ENCODE measurements around the gene SRPK2.
"Not testable (repeated sequence)": the region's sequence is repeated elsewhere in the genome, so short reads cannot be mapped to it uniquely, and the experiment has no call there.

Gene SRPK2

DNA sequence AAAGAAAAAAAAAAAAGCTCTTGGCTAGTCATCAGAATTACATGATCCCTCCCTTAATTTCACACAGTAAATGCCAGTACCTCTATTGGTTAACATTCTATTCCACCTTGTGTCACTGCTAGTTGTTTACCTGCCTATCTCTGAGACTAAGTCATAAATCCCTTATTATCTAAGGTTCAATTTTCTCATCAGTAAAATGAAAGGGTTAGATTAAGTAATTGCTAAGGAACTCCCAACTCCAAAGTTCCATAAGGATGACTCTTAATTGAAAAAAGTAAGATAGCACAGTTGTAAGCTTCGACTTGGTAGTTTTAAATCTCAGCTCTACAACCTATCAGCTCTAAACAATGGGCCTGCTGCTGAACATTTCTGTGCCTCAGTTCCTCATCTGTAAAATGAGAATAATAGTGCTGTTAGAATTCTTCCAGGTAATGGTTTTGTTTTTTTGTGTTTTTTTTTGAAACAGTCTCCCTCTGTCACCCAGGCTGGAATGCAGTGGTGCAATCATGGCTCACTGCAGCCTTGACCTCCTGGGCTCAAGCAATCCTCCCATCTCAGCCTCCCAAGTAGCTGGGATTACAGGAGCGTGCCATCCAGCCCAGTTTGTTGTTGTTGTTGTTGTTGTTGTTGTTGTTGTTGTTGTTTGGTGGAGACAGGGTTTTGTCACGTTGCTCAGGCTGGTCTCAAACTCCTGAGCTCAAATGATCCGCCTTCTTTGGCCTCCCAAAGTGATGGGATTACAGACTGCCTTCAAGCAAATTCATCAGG, 35.6 kb downstream of the SRPK2 start:
- H3K9me3 ChIP-seq (ENCODE audit: control insufficient read depth in 2 of 2, low read length in 2 of 2): no peaks in the 10 kb centered on the region
- H3K4me1 ChIP-seq (ENCODE audit: control insufficient read depth, insufficient read depth, low read length): peaks cover 24% of the 10 kb centered on the region
- H3K27ac ChIP-seq (ENCODE audit: low read length): no peak overlapping the region
- H3K27me3 ChIP-seq (ENCODE audit: control insufficient read depth in 1 of 2, insufficient read depth in 2 of 2, low read length in 2 of 2): no peaks in the 10 kb centered on the region
- H3K9ac ChIP-seq (ENCODE audit: low read length in 2 of 2): no peak overlapping the region
- no peak overlapping the region for H3K4me3 ChIP-seq (ENCODE audit: low read length in 2 of 2)
- no peaks in the 10 kb centered on the region for H3K36me3 ChIP-seq (ENCODE audit: control insufficient read depth in 2 of 2, insufficient read depth in 2 of 2, low read length in 2 of 2)

- Histone ChIP-seq H3K9ac (ENCODE audit: low read length in 2 of 2) (peak overlapping the region in 1 of 2 donors; percentile 16), H3K27ac (ENCODE audit: low read length) (no peak overlapping the region), H3K4me3 (ENCODE audit: low read length in 2 of 2) (peak overlapping the region; percentile 22 to 46), H3K27me3 (ENCODE audit: control insufficient read depth in 1 of 2, insufficient read depth in 2 of 2, low read length in 2 of 2) (no peaks in the 10 kb centered on the region), H3K9me3 (ENCODE audit: control insufficient read depth in 2 of 2, low read length in 2 of 2) (no peaks in the 10 kb centered on the region), H3K36me3 (ENCODE audit: control insufficient read depth in 2 of 2, insufficient read depth in 2 of 2, low read length in 2 of 2) (no peaks in the 10 kb centered on the region), H3K4me1 (ENCODE audit: control insufficient read depth, insufficient read depth, low read length) (peaks cover 24% of the 10 kb centered on the region)
Measured at GRCh38 chr7:105352018-105352612, 36.6 kb downstream of the SRPK2 start.

GRCh38 chr7:105350906-105351305, 37.8 kb downstream of the SRPK2 start:
- peaks cover 24% of the 10 kb centered on the region for H3K4me1 ChIP-seq (ENCODE audit: control insufficient read depth, insufficient read depth, low read length)
- H3K9me3 ChIP-seq (ENCODE audit: control insufficient read depth in 2 of 2, low read length in 2 of 2): no peaks in the 10 kb centered on the region
- no peak overlapping the region for H3K9ac ChIP-seq (ENCODE audit: low read length in 2 of 2)
- H3K27ac ChIP-seq (ENCODE audit: low read length): no peak overlapping the region
- H3K36me3 ChIP-seq (ENCODE audit: control insufficient read depth in 2 of 2, insufficient read depth in 2 of 2, low read length in 2 of 2): no peaks in the 10 kb centered on the region
- no peaks in the 10 kb centered on the region for H3K27me3 ChIP-seq (ENCODE audit: control insufficient read depth in 1 of 2, insufficient read depth in 2 of 2, low read length in 2 of 2)
- H3K4me3 ChIP-seq (ENCODE audit: low read length in 2 of 2): no peak overlapping the region

GRCh38 chr7:105348177-105348576, 40.5 kb downstream of the SRPK2 start:
- H3K27ac ChIP-seq (ENCODE audit: low read length): not testable (repeated sequence)

DNA sequence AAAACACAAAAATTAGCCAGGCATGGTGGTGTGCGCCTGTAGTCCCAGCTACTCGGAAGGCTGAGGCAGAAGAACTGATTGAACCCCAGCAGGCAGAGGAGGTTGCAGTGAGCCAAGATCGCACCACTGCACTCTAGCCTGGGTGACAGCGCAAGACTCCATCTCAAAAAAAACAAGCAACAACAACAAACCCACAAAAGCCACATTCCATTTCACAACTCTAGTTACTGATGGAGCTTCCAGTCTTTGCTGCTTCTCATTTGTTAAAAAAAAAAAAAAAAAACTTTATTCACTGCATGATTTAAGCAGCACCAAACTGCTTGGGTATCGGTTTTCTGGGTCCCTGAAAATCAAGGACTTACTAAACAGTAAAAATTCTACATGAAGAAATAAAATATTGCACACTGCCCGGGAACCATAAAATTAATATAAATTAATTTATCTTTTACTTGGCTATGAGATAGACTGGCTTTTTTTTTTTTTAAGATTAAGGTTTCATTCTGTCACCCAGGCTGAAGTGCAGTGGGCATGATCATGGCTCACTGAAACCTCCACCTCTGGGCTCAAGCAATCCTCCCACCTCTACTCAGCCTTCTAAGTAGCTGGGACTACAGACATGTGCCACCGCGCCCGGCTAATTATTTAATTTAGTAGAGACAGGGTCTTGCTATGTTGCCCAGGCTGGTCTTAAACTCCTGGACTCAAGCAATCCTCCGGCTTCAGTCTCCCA, 42.0 kb downstream of the SRPK2 start:
- no peak overlapping the region for H3K27ac ChIP-seq (ENCODE audit: low read length)
- H3K4me3 ChIP-seq (ENCODE audit: low read length in 2 of 2): no peak overlapping the region
- no peaks in the 10 kb centered on the region for H3K9me3 ChIP-seq (ENCODE audit: control insufficient read depth in 2 of 2, low read length in 2 of 2)
- H3K36me3 ChIP-seq (ENCODE audit: control insufficient read depth in 2 of 2, insufficient read depth in 2 of 2, low read length in 2 of 2): no peaks in the 10 kb centered on the region
- H3K27me3 ChIP-seq (ENCODE audit: control insufficient read depth in 1 of 2, insufficient read depth in 2 of 2, low read length in 2 of 2): no peaks in the 10 kb centered on the region
- H3K4me1 ChIP-seq (ENCODE audit: control insufficient read depth, insufficient read depth, low read length): peaks cover 4% of the 10 kb centered on the region
- no peak overlapping the region for H3K9ac ChIP-seq (ENCODE audit: low read length in 2 of 2)

More at GRCh38 chr7:105348177-105348576, 40.5 kb downstream of the SRPK2 start:
- H3K9ac ChIP-seq (ENCODE audit: low read length in 2 of 2); H3K27me3 ChIP-seq (ENCODE audit: control insufficient read depth in 1 of 2, insufficient read depth in 2 of 2, low read length in 2 of 2); H3K4me3 ChIP-seq (ENCODE audit: low read length in 2 of 2); H3K36me3 ChIP-seq (ENCODE audit: control insufficient read depth in 2 of 2, insufficient read depth in 2 of 2, low read length in 2 of 2); H3K9me3 ChIP-seq (ENCODE audit: control insufficient read depth in 2 of 2, low read length in 2 of 2): not testable (repeated sequence)
- peaks cover 11% of the 10 kb centered on the region for H3K4me1 ChIP-seq (ENCODE audit: control insufficient read depth, insufficient read depth, low read length)

GRCh38 chr7:105346138-105346537, 42.6 kb downstream of the SRPK2 start:
- H3K9ac ChIP-seq (ENCODE audit: low read length in 2 of 2): no peak overlapping the region
- H3K27me3 ChIP-seq (ENCODE audit: control insufficient read depth in 1 of 2, insufficient read depth in 2 of 2, low read length in 2 of 2): no peaks in the 10 kb centered on the region
- peaks cover 3% of the 10 kb centered on the region for H3K4me1 ChIP-seq (ENCODE audit: control insufficient read depth, insufficient read depth, low read length)
- no peak overlapping the region for H3K4me3 ChIP-seq (ENCODE audit: low read length in 2 of 2)
- no peaks in the 10 kb centered on the region for H3K9me3 ChIP-seq (ENCODE audit: control insufficient read depth in 2 of 2, low read length in 2 of 2)
- H3K36me3 ChIP-seq (ENCODE audit: control insufficient read depth in 2 of 2, insufficient read depth in 2 of 2, low read length in 2 of 2): no peaks in the 10 kb centered on the region
- H3K27ac ChIP-seq (ENCODE audit: low read length): no peak overlapping the region

GRCh38 chr7:105345725-105346124, 43.0 kb downstream of the SRPK2 start:
- H3K36me3 ChIP-seq (ENCODE audit: control insufficient read depth in 2 of 2, insufficient read depth in 2 of 2, low read length in 2 of 2): no peaks in the 10 kb centered on the region
- H3K9me3 ChIP-seq (ENCODE audit: control insufficient read depth in 2 of 2, low read length in 2 of 2): no peaks in the 10 kb centered on the region
- no peak overlapping the region for H3K27ac ChIP-seq (ENCODE audit: low read length)
- no peaks in the 10 kb centered on the region for H3K4me1 ChIP-seq (ENCODE audit: control insufficient read depth, insufficient read depth, low read length)
- no peak overlapping the region for H3K4me3 ChIP-seq (ENCODE audit: low read length in 2 of 2)
- H3K9ac ChIP-seq (ENCODE audit: low read length in 2 of 2): no peak overlapping the region
- H3K27me3 ChIP-seq (ENCODE audit: control insufficient read depth in 1 of 2, insufficient read depth in 2 of 2, low read length in 2 of 2): no peaks in the 10 kb centered on the region

GRCh38 chr7:105345003-105345402, 43.7 kb downstream of the SRPK2 start:
- no peak overlapping the region for H3K27ac ChIP-seq (ENCODE audit: low read length)
- H3K4me1 ChIP-seq (ENCODE audit: control insufficient read depth, insufficient read depth, low read length): no peaks in the 10 kb centered on the region
- H3K27me3 ChIP-seq (ENCODE audit: control insufficient read depth in 1 of 2, insufficient read depth in 2 of 2, low read length in 2 of 2): no peaks in the 10 kb centered on the region
- no peaks in the 10 kb centered on the region for H3K9me3 ChIP-seq (ENCODE audit: control insufficient read depth in 2 of 2, low read length in 2 of 2)
- no peak overlapping the region for H3K9ac ChIP-seq (ENCODE audit: low read length in 2 of 2)
- no peak overlapping the region for H3K4me3 ChIP-seq (ENCODE audit: low read length in 2 of 2)
- no peaks in the 10 kb centered on the region for H3K36me3 ChIP-seq (ENCODE audit: control insufficient read depth in 2 of 2, insufficient read depth in 2 of 2, low read length in 2 of 2)

DNA sequence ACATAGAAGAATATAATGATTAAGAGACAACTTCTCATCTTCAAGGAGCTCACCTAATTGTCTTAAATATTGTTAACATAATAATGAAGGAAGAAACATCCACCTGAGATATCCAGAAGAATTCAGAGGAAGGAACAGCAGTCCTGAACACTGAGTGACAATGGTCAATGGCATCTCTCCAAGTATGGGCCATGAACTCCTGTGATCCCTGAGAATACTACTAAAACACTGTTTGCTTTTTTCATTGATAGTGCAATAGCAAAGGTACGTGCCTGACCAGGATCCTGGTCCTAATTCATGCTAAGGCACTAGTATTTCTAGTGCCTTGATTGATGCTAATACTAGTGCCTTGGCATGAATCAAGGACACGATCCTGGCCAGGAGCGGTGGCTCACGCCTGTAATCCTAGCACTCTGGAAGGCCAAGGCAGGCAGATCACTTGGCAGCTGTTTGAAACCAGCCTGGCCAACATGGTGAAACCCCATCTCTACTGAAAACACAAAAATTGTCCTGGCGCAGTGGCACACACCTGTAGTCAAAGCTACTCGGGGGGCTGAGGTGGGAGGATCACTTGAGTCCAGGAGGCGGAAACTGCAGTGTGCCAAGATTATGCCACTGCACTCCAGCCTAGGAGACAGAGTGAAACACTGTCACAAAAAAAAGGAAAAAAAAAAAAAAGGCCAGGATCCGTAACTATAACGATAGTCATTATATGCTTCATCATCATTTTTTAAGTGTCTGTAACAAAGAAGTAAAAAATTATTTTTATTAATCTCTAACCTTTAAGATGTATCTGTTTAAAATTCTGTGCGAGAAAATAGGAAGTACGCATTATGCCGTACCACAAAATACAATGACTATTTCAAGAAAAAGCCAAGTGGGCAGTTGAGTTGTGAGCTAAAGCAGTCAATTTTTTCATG, 49.1 kb downstream of the SRPK2 start:
- no peaks in the 10 kb centered on the region for H3K4me1 ChIP-seq (ENCODE audit: control insufficient read depth, insufficient read depth, low read length)
- no peak overlapping the region for H3K9ac ChIP-seq (ENCODE audit: low read length in 2 of 2)
- no peaks in the 10 kb centered on the region for H3K27me3 ChIP-seq (ENCODE audit: control insufficient read depth in 1 of 2, insufficient read depth in 2 of 2, low read length in 2 of 2)
- no peaks in the 10 kb centered on the region for H3K36me3 ChIP-seq (ENCODE audit: control insufficient read depth in 2 of 2, insufficient read depth in 2 of 2, low read length in 2 of 2)
- H3K9me3 ChIP-seq (ENCODE audit: control insufficient read depth in 2 of 2, low read length in 2 of 2): no peaks in the 10 kb centered on the region
- no peak overlapping the region for H3K27ac ChIP-seq (ENCODE audit: low read length)
- no peak overlapping the region for H3K4me3 ChIP-seq (ENCODE audit: low read length in 2 of 2)

DNA sequence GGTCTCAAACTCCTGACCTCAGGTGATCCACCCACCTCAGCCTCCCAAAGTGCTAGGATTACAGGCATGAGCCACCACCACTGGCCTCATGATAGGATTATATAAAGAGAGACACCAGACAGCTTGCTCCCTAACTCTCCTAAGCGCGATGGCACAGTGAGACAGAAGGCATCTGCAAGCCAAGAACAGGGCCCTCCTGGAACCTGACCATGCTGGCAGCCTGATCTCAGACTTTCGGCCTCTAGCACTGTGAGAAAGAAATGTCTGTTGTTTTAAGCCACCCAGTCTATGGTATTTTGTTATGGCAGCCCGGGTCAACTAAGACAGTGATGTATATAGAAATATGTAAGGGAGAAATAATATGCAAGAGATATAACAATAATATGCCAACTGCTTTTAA, 51.2 kb downstream of the SRPK2 start:
- no peaks in the 10 kb centered on the region for H3K27me3 ChIP-seq (ENCODE audit: control insufficient read depth in 1 of 2, insufficient read depth in 2 of 2, low read length in 2 of 2)
- no peaks in the 10 kb centered on the region for H3K36me3 ChIP-seq (ENCODE audit: control insufficient read depth in 2 of 2, insufficient read depth in 2 of 2, low read length in 2 of 2)
- no peaks in the 10 kb centered on the region for H3K9me3 ChIP-seq (ENCODE audit: control insufficient read depth in 2 of 2, low read length in 2 of 2)
- no peaks in the 10 kb centered on the region for H3K4me1 ChIP-seq (ENCODE audit: control insufficient read depth, insufficient read depth, low read length)
- H3K27ac ChIP-seq (ENCODE audit: low read length): no peak overlapping the region
- no peak overlapping the region for H3K9ac ChIP-seq (ENCODE audit: low read length in 2 of 2)
- no peak overlapping the region for H3K4me3 ChIP-seq (ENCODE audit: low read length in 2 of 2)
